ENCODE measurements around the gene RALGPS1. TPM values are rescaled to one million over a fixed set of nuclear protein-coding genes. Genes with fewer than 3 reads are reported as not detected.

The RALGPS1 gene
- total RNA-seq, 1 experiment from 2014 or later: 28.5 TPM

DNA sequence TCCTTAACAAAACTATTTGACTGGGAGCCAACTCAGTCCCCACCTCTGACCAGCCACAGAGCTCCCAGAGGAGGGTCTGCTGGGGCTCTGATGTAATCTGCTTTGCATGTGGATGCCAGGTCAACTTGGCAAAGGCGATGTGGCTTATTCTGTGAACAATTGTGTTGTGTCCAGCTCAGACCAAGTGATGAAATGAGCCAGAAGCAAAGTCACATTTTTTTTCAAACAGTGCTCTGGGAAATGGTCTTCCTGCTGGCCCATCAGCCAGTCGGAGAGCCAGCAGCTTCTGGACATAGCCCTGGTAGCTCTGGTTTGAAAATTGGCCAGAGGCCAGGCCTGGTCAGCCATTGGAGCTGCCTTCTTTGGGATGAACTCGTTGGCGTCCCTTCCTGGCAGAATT is 121.4 kb downstream of the RALGPS1 start (continued):
- TF ChIP-seq, protein P1, sequence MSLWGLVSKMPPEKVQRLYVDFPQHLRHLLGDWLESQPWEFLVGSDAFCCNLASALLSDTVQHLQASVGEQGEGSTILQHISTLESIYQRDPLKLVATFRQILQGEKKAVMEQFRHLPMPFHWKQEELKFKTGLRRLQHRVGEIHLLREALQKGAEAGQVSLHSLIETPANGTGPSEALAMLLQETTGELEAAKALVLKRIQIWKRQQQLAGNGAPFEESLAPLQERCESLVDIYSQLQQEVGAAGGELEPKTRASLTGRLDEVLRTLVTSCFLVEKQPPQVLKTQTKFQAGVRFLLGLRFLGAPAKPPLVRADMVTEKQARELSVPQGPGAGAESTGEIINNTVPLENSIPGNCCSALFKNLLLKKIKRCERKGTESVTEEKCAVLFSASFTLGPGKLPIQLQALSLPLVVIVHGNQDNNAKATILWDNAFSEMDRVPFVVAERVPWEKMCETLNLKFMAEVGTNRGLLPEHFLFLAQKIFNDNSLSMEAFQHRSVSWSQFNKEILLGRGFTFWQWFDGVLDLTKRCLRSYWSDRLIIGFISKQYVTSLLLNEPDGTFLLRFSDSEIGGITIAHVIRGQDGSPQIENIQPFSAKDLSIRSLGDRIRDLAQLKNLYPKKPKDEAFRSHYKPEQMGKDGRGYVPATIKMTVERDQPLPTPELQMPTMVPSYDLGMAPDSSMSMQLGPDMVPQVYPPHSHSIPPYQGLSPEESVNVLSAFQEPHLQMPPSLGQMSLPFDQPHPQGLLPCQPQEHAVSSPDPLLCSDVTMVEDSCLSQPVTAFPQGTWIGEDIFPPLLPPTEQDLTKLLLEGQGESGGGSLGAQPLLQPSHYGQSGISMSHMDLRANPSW (CRISPR knock-in tag; conservative IDR thresholded peaks at IDR 0.05; ENCODE audit: low read depth): no peak
- TF ChIP-seq, protein P2, sequence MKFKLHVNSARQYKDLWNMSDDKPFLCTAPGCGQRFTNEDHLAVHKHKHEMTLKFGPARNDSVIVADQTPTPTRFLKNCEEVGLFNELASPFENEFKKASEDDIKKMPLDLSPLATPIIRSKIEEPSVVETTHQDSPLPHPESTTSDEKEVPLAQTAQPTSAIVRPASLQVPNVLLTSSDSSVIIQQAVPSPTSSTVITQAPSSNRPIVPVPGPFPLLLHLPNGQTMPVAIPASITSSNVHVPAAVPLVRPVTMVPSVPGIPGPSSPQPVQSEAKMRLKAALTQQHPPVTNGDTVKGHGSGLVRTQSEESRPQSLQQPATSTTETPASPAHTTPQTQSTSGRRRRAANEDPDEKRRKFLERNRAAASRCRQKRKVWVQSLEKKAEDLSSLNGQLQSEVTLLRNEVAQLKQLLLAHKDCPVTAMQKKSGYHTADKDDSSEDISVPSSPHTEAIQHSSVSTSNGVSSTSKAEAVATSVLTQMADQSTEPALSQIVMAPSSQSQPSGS (CRISPR knock-in tag; IDR thresholded peaks at IDR 0.05; ENCODE audit: borderline replicate concordance, low read depth): no peak
- TF ChIP-seq, protein P3, sequence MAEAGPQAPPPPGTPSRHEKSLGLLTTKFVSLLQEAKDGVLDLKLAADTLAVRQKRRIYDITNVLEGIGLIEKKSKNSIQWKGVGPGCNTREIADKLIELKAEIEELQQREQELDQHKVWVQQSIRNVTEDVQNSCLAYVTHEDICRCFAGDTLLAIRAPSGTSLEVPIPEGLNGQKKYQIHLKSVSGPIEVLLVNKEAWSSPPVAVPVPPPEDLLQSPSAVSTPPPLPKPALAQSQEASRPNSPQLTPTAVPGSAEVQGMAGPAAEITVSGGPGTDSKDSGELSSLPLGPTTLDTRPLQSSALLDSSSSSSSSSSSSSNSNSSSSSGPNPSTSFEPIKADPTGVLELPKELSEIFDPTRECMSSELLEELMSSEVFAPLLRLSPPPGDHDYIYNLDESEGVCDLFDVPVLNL (CRISPR knock-in tag; IDR thresholded peaks at IDR 0.05; ENCODE audit: borderline replicate concordance, low read depth): no peak
- TF ChIP-seq TCF7 (CRISPR knock-in tag; IDR thresholded peaks at IDR 0.05; ENCODE audit: low read depth) (no peak), SMAD4 (CRISPR knock-in tag; IDR thresholded peaks at IDR 0.05) (no peak), ZNF416 (CRISPR knock-in tag; IDR thresholded peaks at IDR 0.05) (no peak)
- TF ChIP-seq, protein P4, sequence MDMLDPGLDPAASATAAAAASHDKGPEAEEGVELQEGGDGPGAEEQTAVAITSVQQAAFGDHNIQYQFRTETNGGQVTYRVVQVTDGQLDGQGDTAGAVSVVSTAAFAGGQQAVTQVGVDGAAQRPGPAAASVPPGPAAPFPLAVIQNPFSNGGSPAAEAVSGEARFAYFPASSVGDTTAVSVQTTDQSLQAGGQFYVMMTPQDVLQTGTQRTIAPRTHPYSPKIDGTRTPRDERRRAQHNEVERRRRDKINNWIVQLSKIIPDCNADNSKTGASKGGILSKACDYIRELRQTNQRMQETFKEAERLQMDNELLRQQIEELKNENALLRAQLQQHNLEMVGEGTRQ (CRISPR knock-in tag; IDR thresholded peaks at IDR 0.05): no peak
- TF ChIP-seq, protein P5, sequence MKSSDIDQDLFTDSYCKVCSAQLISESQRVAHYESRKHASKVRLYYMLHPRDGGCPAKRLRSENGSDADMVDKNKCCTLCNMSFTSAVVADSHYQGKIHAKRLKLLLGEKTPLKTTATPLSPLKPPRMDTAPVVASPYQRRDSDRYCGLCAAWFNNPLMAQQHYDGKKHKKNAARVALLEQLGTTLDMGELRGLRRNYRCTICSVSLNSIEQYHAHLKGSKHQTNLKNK (CRISPR knock-in tag; IDR thresholded peaks at IDR 0.05): no peak

DNA sequence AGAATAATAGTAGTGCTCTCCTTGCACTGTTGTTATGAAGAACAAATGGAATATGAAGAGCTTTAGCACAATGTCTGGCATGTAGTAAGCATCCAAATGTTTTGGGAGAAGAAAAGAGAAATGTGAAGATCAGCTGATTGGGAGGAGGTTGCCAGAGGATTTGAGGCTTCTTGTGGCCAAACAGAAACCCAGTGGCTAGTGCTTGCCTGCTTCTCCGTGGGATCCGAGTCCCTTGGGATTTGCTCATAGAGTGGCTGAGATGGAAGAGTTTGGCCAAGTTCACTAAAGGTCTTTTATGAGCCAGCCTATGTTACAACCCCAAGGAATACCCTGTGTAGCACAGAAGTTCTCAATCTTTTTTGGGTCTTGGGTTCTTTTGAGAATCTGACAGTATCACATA is 121.9 kb downstream of the RALGPS1 start:
- Mint-ChIP-seq H3K27me3 (ENCODE audit: low read depth) (no peaks in the 10 kb centered on the region), H3K4me3 (no peak overlapping the region), H3K9me3 (no peaks in the 10 kb centered on the region), H3K4me1 (no peaks in the 10 kb centered on the region), H3K27ac (no peak overlapping the region; the same call in 1 of the 2 replicates), H3K36me3 (no peaks in the 10 kb centered on the region)
- CTCF ChIA-PET: no interaction called here
- no peak for ATAC-seq
- POLR2A ChIA-PET: no interaction called here
- no peak for DNase-seq (ENCODE audit: low spot score)
- no peak for TF ChIP-seq NFYB (CRISPR knock-in tag; conservative IDR thresholded peaks at IDR 0.05; ENCODE audit: low read depth)
- no peak for TF ChIP-seq ZNF396 (CRISPR knock-in tag; IDR thresholded peaks at IDR 0.05; ENCODE audit: borderline replicate concordance)
- TF ChIP-seq, protein P6, sequence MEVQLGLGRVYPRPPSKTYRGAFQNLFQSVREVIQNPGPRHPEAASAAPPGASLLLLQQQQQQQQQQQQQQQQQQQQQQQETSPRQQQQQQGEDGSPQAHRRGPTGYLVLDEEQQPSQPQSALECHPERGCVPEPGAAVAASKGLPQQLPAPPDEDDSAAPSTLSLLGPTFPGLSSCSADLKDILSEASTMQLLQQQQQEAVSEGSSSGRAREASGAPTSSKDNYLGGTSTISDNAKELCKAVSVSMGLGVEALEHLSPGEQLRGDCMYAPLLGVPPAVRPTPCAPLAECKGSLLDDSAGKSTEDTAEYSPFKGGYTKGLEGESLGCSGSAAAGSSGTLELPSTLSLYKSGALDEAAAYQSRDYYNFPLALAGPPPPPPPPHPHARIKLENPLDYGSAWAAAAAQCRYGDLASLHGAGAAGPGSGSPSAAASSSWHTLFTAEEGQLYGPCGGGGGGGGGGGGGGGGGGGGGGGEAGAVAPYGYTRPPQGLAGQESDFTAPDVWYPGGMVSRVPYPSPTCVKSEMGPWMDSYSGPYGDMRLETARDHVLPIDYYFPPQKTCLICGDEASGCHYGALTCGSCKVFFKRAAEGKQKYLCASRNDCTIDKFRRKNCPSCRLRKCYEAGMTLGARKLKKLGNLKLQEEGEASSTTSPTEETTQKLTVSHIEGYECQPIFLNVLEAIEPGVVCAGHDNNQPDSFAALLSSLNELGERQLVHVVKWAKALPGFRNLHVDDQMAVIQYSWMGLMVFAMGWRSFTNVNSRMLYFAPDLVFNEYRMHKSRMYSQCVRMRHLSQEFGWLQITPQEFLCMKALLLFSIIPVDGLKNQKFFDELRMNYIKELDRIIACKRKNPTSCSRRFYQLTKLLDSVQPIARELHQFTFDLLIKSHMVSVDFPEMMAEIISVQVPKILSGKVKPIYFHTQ (CRISPR knock-in tag; IDR thresholded peaks at IDR 0.05): no peak
- TF ChIP-seq NR3C1 (CRISPR knock-in tag; conservative IDR thresholded peaks at IDR 0.05; ENCODE audit: low read depth): no peak
- no peak for TF ChIP-seq NFE2L1 (CRISPR knock-in tag; IDR thresholded peaks at IDR 0.05)
- no peak for TF ChIP-seq EMX1 (CRISPR knock-in tag; IDR thresholded peaks at IDR 0.05)
- TF ChIP-seq FOXP1 (CRISPR knock-in tag; IDR thresholded peaks at IDR 0.05; ENCODE audit: borderline replicate concordance): no peak
- TF ChIP-seq, protein P7, sequence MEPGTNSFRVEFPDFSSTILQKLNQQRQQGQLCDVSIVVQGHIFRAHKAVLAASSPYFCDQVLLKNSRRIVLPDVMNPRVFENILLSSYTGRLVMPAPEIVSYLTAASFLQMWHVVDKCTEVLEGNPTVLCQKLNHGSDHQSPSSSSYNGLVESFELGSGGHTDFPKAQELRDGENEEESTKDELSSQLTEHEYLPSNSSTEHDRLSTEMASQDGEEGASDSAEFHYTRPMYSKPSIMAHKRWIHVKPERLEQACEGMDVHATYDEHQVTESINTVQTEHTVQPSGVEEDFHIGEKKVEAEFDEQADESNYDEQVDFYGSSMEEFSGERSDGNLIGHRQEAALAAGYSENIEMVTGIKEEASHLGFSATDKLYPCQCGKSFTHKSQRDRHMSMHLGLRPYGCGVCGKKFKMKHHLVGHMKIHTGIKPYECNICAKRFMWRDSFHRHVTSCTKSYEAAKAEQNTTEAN (CRISPR knock-in tag; IDR thresholded peaks at IDR 0.05): no peak
- TF ChIP-seq, protein P8, sequence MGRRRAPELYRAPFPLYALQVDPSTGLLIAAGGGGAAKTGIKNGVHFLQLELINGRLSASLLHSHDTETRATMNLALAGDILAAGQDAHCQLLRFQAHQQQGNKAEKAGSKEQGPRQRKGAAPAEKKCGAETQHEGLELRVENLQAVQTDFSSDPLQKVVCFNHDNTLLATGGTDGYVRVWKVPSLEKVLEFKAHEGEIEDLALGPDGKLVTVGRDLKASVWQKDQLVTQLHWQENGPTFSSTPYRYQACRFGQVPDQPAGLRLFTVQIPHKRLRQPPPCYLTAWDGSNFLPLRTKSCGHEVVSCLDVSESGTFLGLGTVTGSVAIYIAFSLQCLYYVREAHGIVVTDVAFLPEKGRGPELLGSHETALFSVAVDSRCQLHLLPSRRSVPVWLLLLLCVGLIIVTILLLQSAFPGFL (CRISPR knock-in tag; IDR thresholded peaks at IDR 0.05; ENCODE audit: borderline replicate concordance): no peak
- TF ChIP-seq, protein P9, sequence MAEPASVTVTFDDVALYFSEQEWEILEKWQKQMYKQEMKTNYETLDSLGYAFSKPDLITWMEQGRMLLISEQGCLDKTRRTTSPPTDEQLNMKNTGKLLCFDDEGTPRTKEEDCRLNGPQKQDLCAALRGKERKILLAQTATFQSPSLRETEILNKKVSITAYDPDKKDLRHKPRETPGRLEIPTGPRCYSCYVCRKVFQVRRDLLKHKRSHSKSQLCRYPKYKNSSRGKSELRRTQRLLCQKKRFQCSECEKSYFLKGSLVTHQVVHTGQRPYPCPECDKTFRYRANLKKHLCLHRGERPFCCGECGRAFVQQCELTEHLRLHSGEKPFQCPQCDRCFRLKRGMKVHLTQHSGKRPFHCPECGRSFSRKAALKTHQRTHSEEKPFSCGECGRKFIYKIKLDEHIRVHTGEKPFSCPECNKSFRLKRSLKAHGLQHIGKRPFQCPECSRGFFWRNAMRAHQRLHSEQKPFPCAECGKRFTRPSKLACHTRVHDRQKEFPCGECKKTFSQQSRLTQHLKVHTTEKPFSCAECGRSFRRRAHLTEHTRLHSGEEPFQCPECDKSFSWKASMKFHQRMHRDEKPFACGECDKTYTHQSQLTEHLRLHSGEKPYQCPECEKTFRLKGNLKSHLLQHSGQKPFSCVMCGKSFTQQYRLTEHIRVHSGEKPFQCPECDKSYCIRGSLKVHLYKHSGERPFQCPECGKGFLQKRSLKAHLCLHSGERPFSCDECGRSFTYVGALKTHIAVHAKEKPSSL (CRISPR knock-in tag; conservative IDR thresholded peaks at IDR 0.05): no peak
- no peak for TF ChIP-seq ZNF671 (CRISPR knock-in tag; IDR thresholded peaks at IDR 0.05)
- TF ChIP-seq RORB (CRISPR knock-in tag; IDR thresholded peaks at IDR 0.05): no peak
- no peak for TF ChIP-seq JUN (CRISPR knock-in tag; IDR thresholded peaks at IDR 0.05)
